Right kidney (tissue), 1 donor: Measurements from ENCODE around the gene KIAA1755.

Experiments used
- DNase-seq: peaks from one replicate; pipeline ENCODE4 v3.0.0-alpha.2; 2016

KIAA1755 gene

GRCh38 chr20:38178065-38178491 is 82.5 kb downstream of the KIAA1755 start:
- DNase-seq: no peak

GRCh38 chr20:38177201-38177600 is 83.3 kb downstream of the KIAA1755 start:
- no peak for DNase-seq

GRCh38 chr20:38175304-38176180 is 85.0 kb downstream of the KIAA1755 start:
- DNase-seq: no peak

- no peak for DNase-seq
Measured at GRCh38 chr20:38173237-38174156, 87.0 kb downstream of the KIAA1755 start.

- no peak for DNase-seq
Measured at GRCh38 chr20:38172408-38172807, 88.1 kb downstream of the KIAA1755 start.

- DNase-seq: no peak
Measured at GRCh38 chr20:38171675-38172043, 88.9 kb downstream of the KIAA1755 start.

- no peak for DNase-seq
Measured at GRCh38 chr20:38170826-38171674, 89.5 kb downstream of the KIAA1755 start.

GRCh38 chr20:38170219-38170825 is 90.2 kb downstream of the KIAA1755 start:
- DNase-seq: no peak

- DNase-seq: no peak
Measured at GRCh38 chr20:38169636-38170193, 90.8 kb downstream of the KIAA1755 start.

- no peak for DNase-seq
Measured at GRCh38 chr20:38168791-38169589, 91.5 kb downstream of the KIAA1755 start.

- no peak for DNase-seq
Measured at GRCh38 chr20:38167851-38168760, 92.4 kb downstream of the KIAA1755 start.

- DNase-seq: no peak
Measured at GRCh38 chr20:38167328-38167850, 93.1 kb downstream of the KIAA1755 start.

GRCh38 chr20:38166703-38167233 is 93.8 kb downstream of the KIAA1755 start:
- DNase-seq: no peak

GRCh38 chr20:38165966-38166702 is 94.4 kb downstream of the KIAA1755 start:
- no peak for DNase-seq

GRCh38 chr20:38165089-38165965 is 95.2 kb downstream of the KIAA1755 start, which contains the start of gene TGM2:
Gene TGM2, minus strand, starts transcription at chr20:38165270. Its CDS starts 72 bp downstream, at chr20:38165198.
- peak; percentile 72 for DNase-seq

- no peak for DNase-seq
Measured at GRCh38 chr20:38164624-38165088, 95.9 kb downstream of the KIAA1755 start.

GRCh38 chr20:38164069-38164468 is 96.5 kb downstream of the KIAA1755 start:
- no peak for DNase-seq
